Colonic mucosa (tissue), 4 donors: Measurements from ENCODE around the gene CYLD. TPM values are rescaled to one million over a fixed set of nuclear protein-coding genes. Genes with fewer than 3 reads are reported as not detected.

Experiments used
- DNase-seq: peaks from one replicate; pipeline ENCODE4 v3.0.0-alpha.2; 2020
- H3K27ac ChIP-seq: fragments of 200-600 bp; one replicate; pipeline ENCODE4 v1.8.0; 2021
- H3K27me3 ChIP-seq: fragments of 200-600 bp; one replicate; pipeline ENCODE4 v1.8.0; 2021
- H3K36me3 ChIP-seq: fragments of 200-600 bp; one replicate; pipeline ENCODE4 v1.8.0; 2021
- H3K4me1 ChIP-seq: fragments of 200-600 bp; one replicate; pipeline ENCODE4 v1.8.0; 2021; ENCODE audit warnings: mild to moderate bottlenecking
- H3K4me3 ChIP-seq: fragments of 200-600 bp; one replicate; pipeline ENCODE4 v1.8.0; 2021
- H3K9ac ChIP-seq, 2 donors: one replicate each; pipeline ENCODE4 v1.7.0; 2013; ENCODE audit warnings: control low read depth in 2 of 2, low read depth in 2 of 2, low read length in 2 of 2
- H3K9me3 ChIP-seq: fragments of 200-600 bp; one replicate; pipeline ENCODE4 v1.8.0; 2021
- CTCF ChIP-seq: fragments of 200-600 bp; IDR thresholded peaks from one replicate; pipeline ENCODE4 v1.8.0; 2022; ENCODE audit warnings: antibody characterized with exemption, mild to moderate bottlenecking
- intact Hi-C: fragments of 100-400 bp; cut with DNase I; formaldehyde crosslinking; loops from one replicate; pipeline ENCODE4 v1.14.1; 2022
- total RNA-seq, 2 donors: library from RNA; stranded (reverse); fragmentation: NEBNext Ultra II Directional in 1 of 2; extraction: Animal tissue kit (Norgen Biotek cat#: 25700) in 1 of 2; gene quantifications; one replicate each; pipeline ENCODE4 v1.2.1, GENCODE V29; 2021
- donor health status: healthy.
- donor health status: DM: no; HTN: no; CAD: no.
- donor health status: DM: no; HTN: no; CAD: no.

The CYLD gene
- total RNA-seq, 2 donors from 2014 or later = 15.8 to 31.5 TPM

GRCh38 chr16:50815382-50815781 lies 73.5 kb downstream of the CYLD start:
- intact Hi-C loops = no loop called here
- Histone ChIP-seq H3K4me1 (no peaks in the 10 kb centered on the region), H3K9ac (no peak overlapping the region), H3K9me3 (no peaks in the 10 kb centered on the region), H3K36me3 (no peaks in the 10 kb centered on the region), H3K27me3 (no peaks in the 10 kb centered on the region), H3K4me3 (no peak overlapping the region), H3K27ac (no peak overlapping the region)
- peak; percentile 7 for DNase-seq
- TF ChIP-seq CTCF = no peak

- Histone ChIP-seq H3K4me3 (no peak overlapping the region), H3K27me3 (no peaks in the 10 kb centered on the region), H3K9ac (no peak overlapping the region), H3K4me1 (no peaks in the 10 kb centered on the region), H3K9me3 (no peaks in the 10 kb centered on the region), H3K27ac (no peak overlapping the region), H3K36me3 (no peaks in the 10 kb centered on the region)
- intact Hi-C loops = no loop called here
- no peak for TF ChIP-seq CTCF
- DNase-seq = peak; percentile 4
These were observed 75.1 kb downstream of the CYLD start for GRCh38 chr16:50816901-50817555.

- Histone ChIP-seq H3K9me3 (no peaks in the 10 kb centered on the region), H3K4me1 (no peaks in the 10 kb centered on the region), H3K9ac (no peak overlapping the region), H3K27me3 (no peaks in the 10 kb centered on the region), H3K36me3 (no peaks in the 10 kb centered on the region), H3K27ac (no peak overlapping the region), H3K4me3 (no peak overlapping the region)
- no peak for DNase-seq
- no peak for TF ChIP-seq CTCF
- intact Hi-C loops = no loop called here
These were observed 76.5 kb downstream of the CYLD start for GRCh38 chr16:50818380-50818779.

GRCh38 chr16:50819706-50820105 lies 77.8 kb downstream of the CYLD start:
- H3K36me3 ChIP-seq = no peaks in the 10 kb centered on the region
- H3K4me1 ChIP-seq = no peaks in the 10 kb centered on the region
- TF ChIP-seq CTCF = no peak
- no peaks in the 10 kb centered on the region for H3K9me3 ChIP-seq
- no peak overlapping the region for H3K9ac ChIP-seq
- H3K27me3 ChIP-seq = no peaks in the 10 kb centered on the region
- H3K27ac ChIP-seq = no peak overlapping the region
- no peak for DNase-seq
- H3K4me3 ChIP-seq = no peak overlapping the region
- intact Hi-C loops = no loop called here

- Histone ChIP-seq H3K36me3 (no peaks in the 10 kb centered on the region), H3K4me1 (no peaks in the 10 kb centered on the region), H3K4me3 (no peak overlapping the region), H3K9ac (no peak overlapping the region), H3K9me3 (no peaks in the 10 kb centered on the region), H3K27ac (no peak overlapping the region), H3K27me3 (no peaks in the 10 kb centered on the region)
- intact Hi-C loops = no loop called here
- no peak for TF ChIP-seq CTCF
- no peak for DNase-seq
These were observed 78.3 kb downstream of the CYLD start for GRCh38 chr16:50820225-50820624.
